HepG2 (cell line): Measurements from ENCODE around the gene FKBP9. TPM values are rescaled to one million over a fixed set of nuclear protein-coding genes. Genes with fewer than 3 reads are reported as not detected.
A peak's percentile ranks its signal among the peaks of the same experiment; 100 is the strongest.
"Not testable (repeated sequence)": the region's sequence is repeated elsewhere in the genome, so short reads cannot be mapped to it uniquely, and the experiment has no call there.

Source experiments
- ATAC-seq: fragments of 200-7000 bp; cut with Tn5 transposase; 3 replicates; pipeline ENCODE4 v1.9.1; 2020; ENCODE audit warnings: mild to moderate bottlenecking, moderate library complexity
- BruUV-seq: library from RNA; stranded (reverse); fragments of 400-500 nt; replicated peaks from 2 replicates; lab custom pipeline; 2021; lab: Mats Ljungman, UMichigan
- CTCF ChIA-PET: fragments of 300-600 bp; formaldehyde crosslinking; extraction: SDS; loops from one replicate; lab custom pipeline; 2021; ENCODE audit warnings: low total read pairs, inconsistent platforms, low intra/inter-chr PET ratio; lab: Yijun Ruan, JAX
- POLR2A ChIA-PET: fragments of 350-600 bp; sonication (Branson Sonifier 250); formaldehyde crosslinking; loops from one replicate; lab custom pipeline; 2020; ENCODE audit warnings: antibody characterized with exemption, inconsistent platforms; lab: Yijun Ruan, JAX
- DNase-seq: peaks from one replicate; pipeline ENCODE4 v3.0.0-alpha.2; 2015; ENCODE audit warnings: low spot score
- FAIRE-seq: peaks from 3 replicates; lab custom pipeline; 2011; peaks lifted over from hg19 to GRCh38; lab: Jason Lieb, UNC
- H2AFZ ChIP-seq: one replicate; pipeline ENCODE4 v1.6.1; 2011; ENCODE audit warnings: low read length, inconsistent platforms
- H3K27ac ChIP-seq: fragments of 300-600 bp; 3 replicates; pipeline ENCODE4 v1.8.0; 2011; ENCODE audit warnings: mixed run types, mild to moderate bottlenecking, mixed read lengths, low read length, inconsistent platforms; ENCODE audit not compliant: insufficient read depth; ENCODE audit errors: extremely low read length
- H3K27me3 ChIP-seq, 2 experiments: fragments of 200-600 bp in 1 of 2; 2 replicates in 1 of 2; 3 replicates in 1 of 2; pipeline versions ENCODE4 v1.6.0 to v1.8.0; 2011; ENCODE audit warnings: low read length in 2 of 2, mild to moderate bottlenecking in 2 of 2, moderate library complexity in 2 of 2, inconsistent platforms in 1 of 2; ENCODE audit not compliant: insufficient read depth in 2 of 2, control insufficient read depth in 1 of 2
- H3K36me3 ChIP-seq, 2 experiments: fragments of 200-600 bp in 1 of 2; replicated peaks in 1 of 2; 2 replicates in 1 of 2; 3 replicates in 1 of 2; pipeline versions ENCODE4 v1.5.1 to v1.8.0; 2011; ENCODE audit warnings: low read length in 2 of 2, inconsistent platforms in 1 of 2; ENCODE audit not compliant: insufficient read depth in 2 of 2, control insufficient read depth in 1 of 2
- H3K4me1 ChIP-seq: 2 replicates; pipeline ENCODE4 v1.5.1; 2012; ENCODE audit warnings: low read length, inconsistent platforms; ENCODE audit not compliant: insufficient read depth
- H3K4me2 ChIP-seq: 2 replicates; pipeline ENCODE4 v1.6.0; 2011; ENCODE audit warnings: low read depth, low read length, inconsistent platforms
- H3K4me3 ChIP-seq, 3 experiments: fragments of 200-600 bp in 1 of 3; sonication (generic), shearing (Covaris generic) in 1 of 3; replicated peaks in 1 of 3; 2 replicates each; pipeline ENCODE4 v1.5.1; 2011 to 2016; ENCODE audit warnings: low read length in 3 of 3, inconsistent platforms in 2 of 3, low read depth in 2 of 3, mild to moderate bottlenecking in 2 of 3, control low read depth in 1 of 3, mixed read lengths in 1 of 3; ENCODE audit not compliant: insufficient read depth in 1 of 3
- H3K79me2 ChIP-seq: one replicate; pipeline ENCODE4 v1.6.1; 2011; ENCODE audit warnings: low read length, inconsistent platforms; ENCODE audit not compliant: insufficient read depth
- H3K9ac ChIP-seq: 2 replicates; pipeline ENCODE4 v1.6.0; 2011; ENCODE audit warnings: mild to moderate bottlenecking, low read depth, low read length, inconsistent platforms; ENCODE audit not compliant: insufficient read depth
- H3K9me3 ChIP-seq: 2 replicates; pipeline ENCODE4 v1.5.1; 2012; ENCODE audit warnings: mild to moderate bottlenecking, low read length
- H4K20me1 ChIP-seq: 2 replicates; pipeline ENCODE4 v1.6.0; 2011; ENCODE audit warnings: inconsistent platforms, mild to moderate bottlenecking, low read length, moderate library complexity; ENCODE audit not compliant: insufficient read depth
- WGBS: methylation state at CpG from one replicate; pipeline ENCODE4 v1.1.6; 2017; ENCODE audit warnings: low lambda C conversion rate; 5-methylcytosine and 5-hydroxymethylcytosine counted together
- in situ Hi-C: cut with HindIII; loops from 2 replicates; pipeline ENCODE4 v1.10.0; 2017; ENCODE audit warnings: low pct_unique_long_range_greater_than_20kb; ENCODE audit not compliant: extremely low pct_ligation_motif_present
- intact Hi-C: fragments of 100-400 bp; cut with micrococcal nuclease; formaldehyde crosslinking; loops from one replicate; pipeline ENCODE4 v1.10.0; 2022; ENCODE audit not compliant: unreplicated experiment
- polyA plus RNA-seq, 8 experiments: library from polyadenylated mRNA; depleted of rRNA in 3 of 8; stranded (reverse) in 7 of 8; unstranded in 1 of 8; fragments of >200 nt; fragmentation: Illumina TruSeq in 4 of 8; extraction: Trizol in 4 of 8; gene quantifications; 2 replicates each; pipeline versions ENCODE4 v1.2.1 to v1.2.3, GENCODE V29; 2011 to 2016; ENCODE audit warnings: low read depth in 4 of 8, missing spikeins in 1 of 8, mixed read lengths in 1 of 8; ENCODE audit not compliant: insufficient read depth in 1 of 8
- total RNA-seq, 5 experiments: library from RNA; depleted of rRNA; stranded (reverse); fragments of >200 nt; fragmentation: Illumina TruSeq; extraction: Trizol; gene quantifications; 2 replicates each; pipeline ENCODE4 v1.2.3, GENCODE V29; 2016; ENCODE audit warnings: low read depth in 1 of 5

Gene FKBP9
- total and polyA plus RNA-seq, 2 of the 13 experiments (the other 11 are each of a cell fraction or from before 2014, with no cell fraction given), result 34.0 to 41.5 TPM

DNA sequence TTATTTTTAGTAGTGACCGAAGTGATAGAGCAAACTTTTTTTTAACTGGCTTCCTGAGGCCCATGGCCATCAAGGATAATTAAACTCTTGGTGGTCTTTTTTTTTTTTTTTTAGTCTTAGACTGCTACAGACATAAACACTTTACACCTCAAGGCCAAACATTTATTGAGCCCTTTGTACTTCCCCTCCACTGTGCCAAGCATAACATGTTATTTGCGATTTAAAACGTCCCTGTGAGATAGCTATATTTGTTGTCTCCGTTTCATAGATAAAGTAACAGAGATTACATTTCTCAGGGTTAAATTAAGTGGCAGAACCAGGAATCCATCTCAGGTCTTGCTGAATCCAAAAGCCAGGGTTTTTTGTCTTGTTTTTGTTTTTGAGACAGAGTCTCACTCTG, 42.1 kb downstream of the FKBP9 start:
- H3K27me3 ChIP-seq, H3K9ac ChIP-seq, H3K9me3 ChIP-seq, intact Hi-C loops, DNase-seq, H3K27ac ChIP-seq, H4K20me1 ChIP-seq, POLR2A ChIA-PET, in situ Hi-C loops, BruUV-seq, H3K4me3 ChIP-seq, H3K4me2 ChIP-seq, CTCF ChIA-PET, ATAC-seq, H2AFZ ChIP-seq, H3K79me2 ChIP-seq, H3K4me1 ChIP-seq, H3K36me3 ChIP-seq, FAIRE-seq: not testable (repeated sequence)
- 82% methylated on average over 4 of the region's 4 CpGs for WGBS

GRCh38 chr7:33003111-33003510, 45.9 kb downstream of the FKBP9 start:
- BruUV-seq, H3K27me3 ChIP-seq, in situ Hi-C loops, H3K4me3 ChIP-seq, H3K36me3 ChIP-seq, H3K4me1 ChIP-seq, FAIRE-seq, CTCF ChIA-PET, H2AFZ ChIP-seq, ATAC-seq, H3K27ac ChIP-seq, H3K79me2 ChIP-seq, DNase-seq, H3K4me2 ChIP-seq, H3K9me3 ChIP-seq, H3K9ac ChIP-seq, H4K20me1 ChIP-seq, intact Hi-C loops, POLR2A ChIA-PET: not testable (repeated sequence)

DNA sequence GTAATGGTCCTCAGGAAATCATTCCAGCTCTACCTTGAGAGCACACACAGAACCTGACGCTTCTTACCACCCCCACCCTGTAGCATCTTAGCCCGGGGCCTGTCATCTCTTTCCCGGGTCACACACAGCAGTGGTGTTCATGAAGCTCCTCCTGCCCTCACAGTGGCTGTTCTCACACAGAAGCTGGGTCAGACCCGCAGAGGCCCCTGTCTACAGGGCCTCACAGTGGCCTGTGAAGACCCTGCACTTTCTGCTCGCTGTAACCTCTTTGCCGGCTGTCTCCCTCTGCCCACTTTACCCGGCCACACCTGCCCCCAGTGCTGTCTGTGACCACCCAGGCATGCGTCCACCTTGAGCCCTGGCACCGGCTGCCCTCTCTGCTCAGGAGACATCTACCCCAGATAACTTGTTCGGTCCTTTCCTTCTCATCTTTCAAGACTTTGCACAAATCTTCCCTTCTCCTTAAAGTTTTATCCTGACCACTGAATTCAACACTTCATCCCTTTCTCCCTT, 46.9 kb downstream of the FKBP9 start:
- H2AFZ ChIP-seq, H3K4me1 ChIP-seq, CTCF ChIA-PET, H3K27ac ChIP-seq, H3K36me3 ChIP-seq, H3K9ac ChIP-seq, POLR2A ChIA-PET, FAIRE-seq, DNase-seq, H4K20me1 ChIP-seq, H3K79me2 ChIP-seq, H3K4me2 ChIP-seq, H3K9me3 ChIP-seq, in situ Hi-C loops, intact Hi-C loops, H3K27me3 ChIP-seq, H3K4me3 ChIP-seq, BruUV-seq: not testable (repeated sequence)
- WGBS, result 96% methylated on average over 10 of the region's 10 CpGs
- ATAC-seq, result peak; percentile 32; the same call in 2 of the 3 replicates

- H3K9me3 ChIP-seq, H3K79me2 ChIP-seq, in situ Hi-C loops, intact Hi-C loops, H3K36me3 ChIP-seq, POLR2A ChIA-PET, H3K4me2 ChIP-seq, BruUV-seq, H3K4me1 ChIP-seq, H3K9ac ChIP-seq, H3K4me3 ChIP-seq, H2AFZ ChIP-seq, FAIRE-seq, DNase-seq, H3K27me3 ChIP-seq, CTCF ChIA-PET, ATAC-seq, H3K27ac ChIP-seq, H4K20me1 ChIP-seq: not testable (repeated sequence)
- 94% methylated on average over 7 of the region's 8 CpGs for WGBS
Observed at GRCh38 chr7:33005193-33005592, 48.0 kb downstream of the FKBP9 start.
